K562 (cell line): ENCODE measurements around the gene DNAJB14. TPM values are rescaled to one million over a fixed set of nuclear protein-coding genes. Genes with fewer than 3 reads are reported as not detected.

Experiments used
- BCOR ChIP-seq: fragments of 450-650 bp; IDR thresholded peaks from 2 replicates; pipeline ENCODE4 v1.6.1; 2016
- DACH1 ChIP-seq: fragments of 450-650 bp; IDR thresholded peaks from 2 replicates; pipeline ENCODE4 v1.6.1; 2018; ENCODE audit not compliant: partially characterized antibody
- E2F4 ChIP-seq: sonication (generic); formaldehyde crosslinking; IDR thresholded peaks from 2 replicates; pipeline ENCODE4 v1.8.0; 2022; ENCODE audit warnings: mild to moderate bottlenecking, low read depth, missing genetic modification reagents
- L3MBTL2 ChIP-seq: fragments of 450-650 bp; IDR thresholded peaks from 2 replicates; pipeline ENCODE4 v1.6.1; 2016; ENCODE audit warnings: mild to moderate bottlenecking, moderate library complexity
- MNT ChIP-seq, 2 experiments: fragments of 450-650 bp; conservative IDR thresholded peaks; 2 replicates each; pipeline ENCODE4 v1.6.1; 2017; ENCODE audit warnings: mild to moderate bottlenecking in 2 of 2, moderate library complexity in 2 of 2
- MYC ChIP-seq, 2 experiments: fragments of 250-450 bp in 1 of 2; sonication (Bioruptor Pico) in 1 of 2; IDR thresholded peaks; 2 replicates each; pipeline versions ENCODE4 v1.5.1 to v1.6.1; 2012 to 2021; ENCODE audit warnings: low read depth in 2 of 2, borderline replicate concordance in 1 of 2, improper control_type of control experiment in 1 of 2, low read length in 1 of 2, mild to moderate bottlenecking in 1 of 2, moderate library complexity in 1 of 2
- NR2C2 ChIP-seq, 2 experiments: fragments of 200-800 bp in 1 of 2; sonication (Bioruptor generic) in 1 of 2; sonication (generic) in 1 of 2; formaldehyde crosslinking in 1 of 2; IDR thresholded peaks; 2 replicates each; pipeline versions ENCODE4 v1.6.1 to v1.8.0; 2016 to 2022; ENCODE audit warnings: mild to moderate bottlenecking in 1 of 2, missing compliant biosample characterization in 1 of 2, missing genetic modification characterization in 1 of 2, missing genetic modification reagents in 1 of 2
- PCBP1 ChIP-seq: fragments of 200-400 bp; formaldehyde crosslinking; IDR thresholded peaks from 2 replicates; pipeline ENCODE4 v1.6.1; 2018; ENCODE audit warnings: mild to moderate bottlenecking, low read depth, low read length; ENCODE audit not compliant: poor library complexity, severe bottlenecking
- PHF8 ChIP-seq: fragments of 200-600 bp; sonication (generic); IDR thresholded peaks from 2 replicates; pipeline ENCODE4 v1.6.1; 2012; ENCODE audit warnings: mixed run types, mild to moderate bottlenecking, inconsistent platforms, low read length, moderate library complexity, borderline replicate concordance
- RAD51 ChIP-seq: fragments of 450-650 bp; IDR thresholded peaks from 2 replicates; pipeline ENCODE4 v1.7.1; 2016; ENCODE audit warnings: low read depth, mild to moderate bottlenecking, borderline replicate concordance
- SUPT5H ChIP-seq: fragments of 450-650 bp; IDR thresholded peaks from 2 replicates; pipeline ENCODE4 v1.6.1; 2016
- TFE3 ChIP-seq: fragments of 450-650 bp; formaldehyde crosslinking; IDR thresholded peaks from 2 replicates; pipeline ENCODE4 v1.4.0; 2020; ENCODE audit warnings: mild to moderate bottlenecking, mixed read lengths
- U2AF1 ChIP-seq: fragments of 200-400 bp; formaldehyde crosslinking; optimal IDR thresholded peaks from 2 replicates; pipeline ENCODE3; 2017; ENCODE audit warnings: mild to moderate bottlenecking, low read depth, low read length, moderate library complexity
- ZBTB43 ChIP-seq: sonication (generic); formaldehyde crosslinking; IDR thresholded peaks from 2 replicates; pipeline ENCODE4 v1.8.0; 2023; ENCODE audit warnings: mild to moderate bottlenecking, missing genetic modification reagents
- ZNF592 ChIP-seq: fragments of 450-650 bp; IDR thresholded peaks from 2 replicates; pipeline ENCODE4 v1.6.1; 2017; ENCODE audit warnings: antibody characterized with exemption, mild to moderate bottlenecking
- polyA plus RNA-seq, 8 experiments: library from polyadenylated mRNA; depleted of rRNA in 4 of 8; stranded (reverse) in 5 of 8; unstranded in 3 of 8; fragments of >200 nt; fragmentation: Nextera tagmentation in 2 of 8; fragmentation: Illumina TruSeq in 1 of 8; extraction: Ambion mirVana in 2 of 8; extraction: Trizol in 1 of 8; gene quantifications; 2 replicates each; pipeline versions ENCODE4 v1.2.1 to v1.2.3, GENCODE V29; 2011 to 2014; ENCODE audit warnings: inconsistent platforms in 1 of 8, missing spikeins in 1 of 8
- total RNA-seq, 7 experiments: library from RNA; depleted of rRNA in 6 of 7; stranded (reverse); fragments of >200 nt in 6 of 7; fragmentation: Illumina TruSeq in 2 of 7; extraction: Trizol in 2 of 7; gene quantifications; 2 replicates each; pipeline versions ENCODE4 v1.2.1 to v1.2.3, GENCODE V29; 2011 to 2021; ENCODE audit warnings: low replicate concordance in 1 of 7

The DNAJB14 gene
- total and polyA plus RNA-seq, 9 of the 15 experiments (the other 6 are each of a cell fraction or from before 2014, with no cell fraction given): 5.5 to 28.0 (median 12.7) TPM

GRCh38 chr4:99949999-99950912 is 3.8 kb upstream of the DNAJB14 start, which contains the start of gene H2AZ1 (continued):
- peak; percentile 83 for TF ChIP-seq TFE3 (CRISPR knock-in tag)
- peak; percentile 98 for TF ChIP-seq E2F4 (CRISPR knock-in tag)
- TF ChIP-seq ZNF592: no peak
- no peak for TF ChIP-seq DACH1
- peak; percentile 81 for TF ChIP-seq L3MBTL2
- TF ChIP-seq BCOR: peak; percentile 54; the same call in 1 of the 2 replicates
- TF ChIP-seq RAD51: peak; percentile 91
- no peak for TF ChIP-seq U2AF1
- peak; percentile 84 for TF ChIP-seq MYC (IDR thresholded peaks at IDR 0.05; ENCODE audit: low read depth, low read length)
- TF ChIP-seq MYC (CRISPR knock-in tag; IDR thresholded peaks at IDR 0.05; ENCODE audit: borderline replicate concordance, low read depth): peak; percentile 63; the same call in 1 of the 2 replicates
- no peak for TF ChIP-seq ZBTB43 (CRISPR knock-in tag)
- peak; percentile 38 for TF ChIP-seq PCBP1
- 0 out of 2 replicates have a peak, but pooled peaks have one; percentile 39 for TF ChIP-seq NR2C2 (CRISPR knock-in tag; IDR thresholded peaks at IDR 0.05)
- TF ChIP-seq NR2C2 (tag; IDR thresholded peaks at IDR 0.05): peak; percentile 26; the same call in 1 of the 2 replicates
- peak; percentile 86 to 90 for TF ChIP-seq MNT (conservative IDR thresholded peaks at IDR 0.05)
- TF ChIP-seq SUPT5H: peak; percentile 100
- peak; percentile 93 for TF ChIP-seq PHF8
